ENCODE results near the gene EFCAB8. TPM values are rescaled to one million over a fixed set of nuclear protein-coding genes. Genes with fewer than 3 reads are reported as not detected.
"Not testable (repeated sequence)": the region's sequence is repeated elsewhere in the genome, so short reads cannot be mapped to it uniquely, and the experiment has no call there.

Gene EFCAB8
- total and polyA plus RNA-seq, 8 donors: 0.18 to 0.45 TPM; not detected in 6

- Histone ChIP-seq H3K27me3 (no peaks in the 10 kb centered on the region), H3K9me3 (peaks cover 3 to 32% (median 22%) of the 10 kb centered on the region in 4 donors), H3K4me3 (no peak overlapping the region), H3K27ac (no peak overlapping the region), H3K4me1 (no peaks in the 10 kb centered on the region), H3K36me3 (no peaks in the 10 kb centered on the region)
- no peak for DNase-seq
- no peak for TF ChIP-seq POLR2AphosphoS5 (IDR thresholded peaks at IDR 0.05)
- TF ChIP-seq POLR2A (IDR thresholded peaks at IDR 0.05): no peak
- no peak for TF ChIP-seq EP300 (IDR thresholded peaks at IDR 0.05)
- no peak for TF ChIP-seq CTCF (IDR thresholded peaks at IDR 0.05)
- intact Hi-C loops (cut with DNase I; ENCODE audit: low total_unique reads): no loop called here
Observed at GRCh38 chr20:32960222-32960518, 101.4 kb downstream of the EFCAB8 start.

GRCh38 chr20:32960849-32961731 is 102.4 kb downstream of the EFCAB8 start:
- Histone ChIP-seq H3K9me3 (peaks cover 3 to 23% (median 18%) of the 10 kb centered on the region in 4 donors), H3K4me1 (no peaks in the 10 kb centered on the region), H3K27ac (no peak overlapping the region), H3K36me3 (no peaks in the 10 kb centered on the region), H3K27me3 (no peaks in the 10 kb centered on the region), H3K4me3 (no peak overlapping the region)
- TF ChIP-seq CTCF (IDR thresholded peaks at IDR 0.05): no peak
- no peak for TF ChIP-seq EP300 (IDR thresholded peaks at IDR 0.05)
- no peak for TF ChIP-seq POLR2A (IDR thresholded peaks at IDR 0.05)
- no peak for TF ChIP-seq POLR2AphosphoS5 (IDR thresholded peaks at IDR 0.05)
- DNase-seq: no peak
- intact Hi-C loops (cut with DNase I; ENCODE audit: low total_unique reads): no loop called here
- WGBS, 5 donors: 84 to 91% (median 86%) methylated on average over 27 to 28 of the region's 28 CpGs

- Histone ChIP-seq H3K4me1 (no peaks in the 10 kb centered on the region), H3K36me3 (no peaks in the 10 kb centered on the region), H3K27ac (no peak overlapping the region), H3K27me3 (no peaks in the 10 kb centered on the region), H3K4me3 (no peak overlapping the region), H3K9me3 (peaks cover 3 to 14% (median 9%) of the 10 kb centered on the region in 4 donors)
- intact Hi-C loops (cut with DNase I; ENCODE audit: low total_unique reads): no loop called here
- WGBS, 5 donors: 72 to 93% (median 82%) methylated on average over 5 of the region's 5 CpGs
- DNase-seq: no peak
- TF ChIP-seq CTCF (IDR thresholded peaks at IDR 0.05) (no peak), EP300 (IDR thresholded peaks at IDR 0.05) (no peak), POLR2A (IDR thresholded peaks at IDR 0.05) (no peak), POLR2AphosphoS5 (IDR thresholded peaks at IDR 0.05) (no peak)
Observed at GRCh38 chr20:32962053-32962452, 103.3 kb downstream of the EFCAB8 start.

- H3K9me3 ChIP-seq; DNase-seq; H3K4me3 ChIP-seq; intact Hi-C loops (cut with DNase I; ENCODE audit: low total_unique reads); H3K27me3 ChIP-seq; H3K36me3 ChIP-seq; H3K4me1 ChIP-seq; H3K27ac ChIP-seq: not testable (repeated sequence)
- 76 to 85% (median 84%) methylated on average over 11 of the region's 11 CpGs for WGBS, 5 donors
Observed at GRCh38 chr20:32962646-32963045, 103.9 kb downstream of the EFCAB8 start.

GRCh38 chr20:32963176-32963575 is 104.5 kb downstream of the EFCAB8 start:
- Histone ChIP-seq H3K36me3 (no peaks in the 10 kb centered on the region), H3K4me1 (no peaks in the 10 kb centered on the region), H3K9me3 (peaks cover 0 to 3% (median 1%) of the 10 kb centered on the region in 4 donors), H3K27me3 (peaks cover 0 to 3% (median 0%) of the 10 kb centered on the region in 3 donors), H3K4me3 (no peak overlapping the region), H3K27ac (no peak overlapping the region)
- intact Hi-C loops (cut with DNase I; ENCODE audit: low total_unique reads): no loop called here
- TF ChIP-seq EP300 (IDR thresholded peaks at IDR 0.05) (no peak), POLR2A (IDR thresholded peaks at IDR 0.05) (no peak), CTCF (IDR thresholded peaks at IDR 0.05) (no peak), POLR2AphosphoS5 (IDR thresholded peaks at IDR 0.05) (no peak)
- WGBS, 5 donors: 56 to 82% (median 67%) methylated on average over 5 of the region's 5 CpGs
- DNase-seq: no peak

All from stomach (tissue), 9 donors.